Caco-2 (cell line): ENCODE measurements around the gene CEP250. TPM values are rescaled to one million over a fixed set of nuclear protein-coding genes. Genes with fewer than 3 reads are reported as not detected.

Source experiments
- BruUV-seq: library from RNA; stranded (reverse); fragments of 400-500 nt; replicated peaks from 2 replicates; lab custom pipeline; 2021; lab: Mats Ljungman, UMichigan
- CTCF ChIA-PET: fragments of 300-600 bp; sonication (Branson Sonifier 250); formaldehyde crosslinking; loops from one replicate; lab custom pipeline; 2022; ENCODE audit warnings: antibody characterized with exemption; lab: Charles Lee
- POLR2A ChIA-PET: fragments of 300-600 bp; sonication (Branson Sonifier 250); formaldehyde crosslinking; loops from one replicate; lab custom pipeline; 2022; ENCODE audit warnings: antibody characterized with exemption; lab: Charles Lee
- DNase-seq, 2 experiments: peaks; one replicate each; pipeline versions ENCODE4 v3.0.0 to v3.0.0-alpha.2; 2020 to 2022
- H3K27me3 ChIP-seq: replicated peaks from 2 replicates; pipeline ENCODE4 v1.6.0; 2011; ENCODE audit warnings: low read length; ENCODE audit not compliant: control insufficient read depth, insufficient read depth
- H3K36me3 ChIP-seq: 2 replicates; pipeline ENCODE4 v1.5.1; 2011; ENCODE audit warnings: low read length; ENCODE audit not compliant: control insufficient read depth, insufficient read depth
- H3K4me1 ChIP-seq: fragments of 250-450 bp; sonication (Bioruptor Pico); 2 replicates; pipeline ENCODE4 v1.5.1; 2020; ENCODE audit warnings: mild to moderate bottlenecking
- H3K4me3 ChIP-seq: 2 replicates; pipeline ENCODE4 v1.5.1; 2011; ENCODE audit warnings: low read depth, mild to moderate bottlenecking, control low read depth, low read length
- H3K9me3 ChIP-seq: fragments of 250-450 bp; sonication (Bioruptor Pico); 2 replicates; pipeline ENCODE4 v1.5.1; 2020; ENCODE audit warnings: mild to moderate bottlenecking, moderate library complexity
- H3K27ac Mint-ChIP-seq: one replicate; pipeline ENCODE4 v1.8.0; 2022; ENCODE audit warnings: mixed read lengths; ENCODE audit not compliant: unreplicated experiment
- H3K27me3 Mint-ChIP-seq: one replicate; pipeline ENCODE4 v1.8.0; 2022; ENCODE audit warnings: mixed read lengths; ENCODE audit not compliant: insufficient read depth, unreplicated experiment
- H3K36me3 Mint-ChIP-seq: one replicate; pipeline ENCODE4 v1.8.0; 2022; ENCODE audit warnings: mild to moderate bottlenecking, mixed read lengths; ENCODE audit not compliant: insufficient read depth, unreplicated experiment
- H3K4me1 Mint-ChIP-seq: one replicate; pipeline ENCODE4 v1.8.0; 2022; ENCODE audit warnings: low read depth, mixed read lengths; ENCODE audit not compliant: unreplicated experiment
- H3K4me3 Mint-ChIP-seq: one replicate; pipeline ENCODE4 v1.8.0; 2022; ENCODE audit warnings: mild to moderate bottlenecking, moderate library complexity, mixed read lengths; ENCODE audit not compliant: unreplicated experiment
- H3K9me3 Mint-ChIP-seq: one replicate; pipeline ENCODE4 v1.8.0; 2022; ENCODE audit warnings: mixed read lengths; ENCODE audit not compliant: unreplicated experiment
- CTCF ChIP-seq, 2 experiments: fragments of 200-600 bp in 1 of 2; IDR thresholded peaks; 1 replicate in 1 of 2; 2 replicates in 1 of 2; pipeline versions ENCODE4 v1.5.1 to v1.8.0; 2011 to 2022; ENCODE audit warnings: antibody characterized with exemption in 1 of 2, control low read depth in 1 of 2, inconsistent platforms in 1 of 2, low read depth in 1 of 2, low read length in 1 of 2, mild to moderate bottlenecking in 1 of 2, moderate library complexity in 1 of 2; ENCODE audit not compliant: insufficient read depth in 1 of 2, severe bottlenecking in 1 of 2, unreplicated experiment in 1 of 2
- intact Hi-C: fragments of 100-400 bp; cut with micrococcal nuclease; formaldehyde crosslinking; loops from one replicate; pipeline ENCODE4 v1.10.0; 2022; ENCODE audit not compliant: unreplicated experiment
- microRNA-seq: library from miRNA; unstranded; fragments of <30 nt; microRNA quantifications from one replicate; pipeline ENCODE4 v1.2.0, GENCODE V29; 2022
- total RNA-seq: library from RNA; stranded (reverse); gene quantifications from 2 replicates; pipeline ENCODE4 v1.2.3, GENCODE V29; 2022

The CEP250 gene
- total RNA-seq, 1 experiment from 2014 or later = 137 TPM

- BruUV-seq = no TSS peak
- Histone ChIP-seq H3K36me3 (no peaks in the 10 kb centered on the region), H3K4me3 (no peak overlapping the region), H3K9me3 (no peaks in the 10 kb centered on the region), H3K27me3 (no peaks in the 10 kb centered on the region), H3K4me1 (no peaks in the 10 kb centered on the region)
- DNase-seq = no peak
- POLR2A ChIA-PET = no interaction called here
- peaks cover 7% of the 10 kb centered on the region for H3K36me3 Mint-ChIP-seq
- no peak overlapping the region for H3K4me3 Mint-ChIP-seq
- no peaks in the 10 kb centered on the region for H3K9me3 Mint-ChIP-seq
- no peak for TF ChIP-seq CTCF (IDR thresholded peaks at IDR 0.05; ENCODE audit: insufficient read depth in 1 of 2, low read depth in 1 of 2, low read length in 1 of 2, severe bottlenecking in 1 of 2, unreplicated experiment in 1 of 2)
- H3K27ac Mint-ChIP-seq = no peak overlapping the region
- peaks cover 9% of the 10 kb centered on the region for H3K4me1 Mint-ChIP-seq
- intact Hi-C loops = loop anchor here (5.0 to 10.0 kb wide), 2 partner anchors 37 to 100 kb away; partner anchors contain the start of genes CPNE1 and RBM12
- CTCF ChIA-PET = interaction anchor here (0.6 to 1.0 kb wide), 2 partner anchors 28 to 37 kb away, joined by 3 read pairs; no protein-coding TSS in a partner anchor
- H3K27me3 Mint-ChIP-seq = peaks cover 3% of the 10 kb centered on the region
These were observed 109.5 kb downstream of the CEP250 start for GRCh38 chr20:35564905-35565304.

- Histone ChIP-seq H3K4me1 (no peaks in the 10 kb centered on the region), H3K4me3 (no peak overlapping the region), H3K9me3 (peaks cover 3% of the 10 kb centered on the region; the same call in 1 of the 2 replicates), H3K36me3 (no peaks in the 10 kb centered on the region), H3K27me3 (no peaks in the 10 kb centered on the region)
- peaks cover 10% of the 10 kb centered on the region for H3K9me3 Mint-ChIP-seq
- POLR2A ChIA-PET = interaction anchor here (0.6 kb wide), 1 partner anchor 426 kb away, joined by 6 read pairs; no protein-coding TSS in a partner anchor
- BruUV-seq = no TSS peak
- no peak overlapping the region for H3K4me3 Mint-ChIP-seq
- no peak overlapping the region for H3K27ac Mint-ChIP-seq
- H3K27me3 Mint-ChIP-seq = peaks cover 3% of the 10 kb centered on the region
- TF ChIP-seq CTCF (IDR thresholded peaks at IDR 0.05; ENCODE audit: insufficient read depth in 1 of 2, low read depth in 1 of 2, low read length in 1 of 2, severe bottlenecking in 1 of 2, unreplicated experiment in 1 of 2) = peak; percentile 82 to 84
- intact Hi-C loops = loop anchor here (1.0 to 10.0 kb wide), 4 partner anchors 8 to 131 kb away; partner anchors contain the start of genes CPNE1, NFS1, RBM12 and ROMO1
- no peaks in the 10 kb centered on the region for H3K36me3 Mint-ChIP-seq
- CTCF ChIA-PET = interaction anchor here (0.6 to 1.4 kb wide), 11 partner anchors 10 to 316 kb away, joined by 3 to 17 read pairs (median 5); partner anchors contain the start of genes NFS1, ROMO1 and SPAG4
- H3K4me1 Mint-ChIP-seq = peaks cover 15% of the 10 kb centered on the region
- peak; percentile 80 to 81 for DNase-seq
These were observed 113.2 kb downstream of the CEP250 start for GRCh38 chr20:35568645-35569044.

Small RNA genes within 50 kb of the gene (microRNA-seq; reads per million reads assigned to microRNA genes)
- not detected for gene MIR1289-1

Other genes starting within 250 kb of the CEP250 start
- 13.0 and 15.6 TPM in 2 replicates for gene MMP24, start 228.9 kb upstream of the CEP250 start, total RNA-seq
- gene MMP24OS, start 177.5 kb upstream of the CEP250 start, total RNA-seq = 38.8 and 42.3 TPM in 2 replicates
- gene EIF6, start 170.8 kb upstream of the CEP250 start, total RNA-seq = 403 and 420 TPM in 2 replicates
- gene FAM83C, start 163.2 kb upstream of the CEP250 start, total RNA-seq = 0.09 TPM in 1 of 2 replicates, not detected in the other
- gene UQCC1, start 43.6 kb upstream of the CEP250 start, total RNA-seq = 91.9 and 96.9 TPM in 2 replicates
- gene GDF5, start 17.4 kb upstream of the CEP250 start, total RNA-seq = not detected in 2 replicates
- gene C20orf173, start 74.1 kb downstream of the CEP250 start, total RNA-seq = not detected in 2 replicates
- gene ERGIC3, start 86.5 kb downstream of the CEP250 start, total RNA-seq = 711 and 728 TPM in 2 replicates
- gene SPAG4, start 160.2 kb downstream of the CEP250 start, total RNA-seq = 5.4 and 6.1 TPM in 2 replicates
- gene CPNE1, start 209.3 kb downstream of the CEP250 start, total RNA-seq = 815 and 833 TPM in 2 replicates
- 146 and 147 TPM in 2 replicates for gene RBM12, start 209.3 kb downstream of the CEP250 start, total RNA-seq
- 69.8 and 77.1 TPM in 2 replicates for gene NFS1, start 243.8 kb downstream of the CEP250 start, total RNA-seq
- gene ROMO1, start 243.8 kb downstream of the CEP250 start, total RNA-seq = 354 and 357 TPM in 2 replicates